Anterior cingulate cortex (tissue), 58 donors: ENCODE results near the gene DUSP1.
A peak's percentile ranks its signal among the peaks of the same experiment; 100 is the strongest.

Experiments used
- DNase-seq, 58 donors: peaks; one replicate each; lab custom pipeline; 2025; lab: John Stamatoyannopoulos, UW

Gene DUSP1

DNA sequence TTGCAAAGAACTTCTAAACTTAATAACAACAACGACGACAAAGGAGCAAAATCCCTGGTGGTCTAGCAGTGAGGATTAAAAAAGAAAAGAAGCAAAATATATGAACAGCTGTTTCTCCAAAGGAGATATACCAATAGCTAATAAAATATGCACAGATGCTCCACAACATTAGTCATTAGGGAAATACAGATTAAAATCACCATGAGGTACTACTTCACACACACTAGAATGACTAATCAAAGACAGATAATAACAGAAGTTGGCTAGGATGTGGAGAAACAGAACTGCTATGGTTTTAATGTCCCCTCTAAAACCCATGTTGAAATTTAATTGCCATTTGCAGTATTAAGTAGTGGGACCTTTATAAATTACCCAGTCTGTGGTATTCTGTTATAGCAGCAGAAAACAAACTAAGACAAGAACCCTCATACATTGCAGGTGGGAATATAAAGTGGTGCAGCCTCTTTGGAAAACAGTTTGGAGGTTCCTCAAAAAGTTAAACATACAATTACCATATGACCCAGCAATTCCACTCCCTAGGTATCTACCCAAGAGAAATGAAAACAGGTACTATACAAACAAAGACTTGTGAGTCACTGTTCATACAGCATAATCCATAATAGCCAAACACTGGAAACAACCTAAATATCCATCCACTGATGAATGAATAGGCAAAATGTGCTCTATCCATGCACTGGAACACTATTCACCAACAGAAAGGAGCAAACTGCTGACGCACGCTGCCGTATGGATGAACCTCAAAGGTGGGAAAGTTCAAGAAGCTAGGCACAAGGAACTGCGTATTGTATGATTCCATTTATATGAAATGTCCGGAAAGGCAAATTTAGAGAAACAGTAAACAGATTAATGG is 11.4 kb upstream of the DUSP1 start:
- no peak for DNase-seq

DNA sequence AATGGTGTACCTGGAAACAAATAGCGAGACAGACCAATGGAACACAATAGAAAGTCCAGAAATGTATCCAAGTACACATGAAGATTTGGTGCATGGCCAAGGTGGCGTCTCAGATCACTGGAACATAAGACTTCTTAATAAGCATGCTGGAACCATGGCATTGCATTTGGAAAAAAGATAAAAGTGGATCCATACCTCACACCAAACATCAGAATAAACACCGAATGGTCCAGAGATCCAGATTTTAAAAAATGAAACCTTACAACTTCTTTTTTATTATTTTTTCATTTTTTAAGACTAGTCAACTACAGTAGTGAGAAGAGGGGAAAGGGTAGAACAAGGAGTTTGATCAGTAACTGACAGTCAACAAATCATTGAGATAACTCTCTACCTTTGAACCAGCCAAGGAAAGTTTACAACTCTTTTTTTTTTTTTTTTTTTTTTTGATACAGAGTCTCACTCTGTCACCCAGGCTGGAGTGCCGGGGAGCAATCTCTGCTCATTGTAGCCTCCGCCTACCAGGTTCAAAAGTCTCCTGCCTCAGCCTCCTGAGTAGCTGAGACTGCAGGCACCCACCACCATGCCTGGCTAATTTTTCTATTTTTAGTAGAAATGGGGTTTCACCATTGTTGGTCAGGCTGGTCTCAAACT is 8.8 kb upstream of the DUSP1 start:
- DNase-seq, result no peak

DNA sequence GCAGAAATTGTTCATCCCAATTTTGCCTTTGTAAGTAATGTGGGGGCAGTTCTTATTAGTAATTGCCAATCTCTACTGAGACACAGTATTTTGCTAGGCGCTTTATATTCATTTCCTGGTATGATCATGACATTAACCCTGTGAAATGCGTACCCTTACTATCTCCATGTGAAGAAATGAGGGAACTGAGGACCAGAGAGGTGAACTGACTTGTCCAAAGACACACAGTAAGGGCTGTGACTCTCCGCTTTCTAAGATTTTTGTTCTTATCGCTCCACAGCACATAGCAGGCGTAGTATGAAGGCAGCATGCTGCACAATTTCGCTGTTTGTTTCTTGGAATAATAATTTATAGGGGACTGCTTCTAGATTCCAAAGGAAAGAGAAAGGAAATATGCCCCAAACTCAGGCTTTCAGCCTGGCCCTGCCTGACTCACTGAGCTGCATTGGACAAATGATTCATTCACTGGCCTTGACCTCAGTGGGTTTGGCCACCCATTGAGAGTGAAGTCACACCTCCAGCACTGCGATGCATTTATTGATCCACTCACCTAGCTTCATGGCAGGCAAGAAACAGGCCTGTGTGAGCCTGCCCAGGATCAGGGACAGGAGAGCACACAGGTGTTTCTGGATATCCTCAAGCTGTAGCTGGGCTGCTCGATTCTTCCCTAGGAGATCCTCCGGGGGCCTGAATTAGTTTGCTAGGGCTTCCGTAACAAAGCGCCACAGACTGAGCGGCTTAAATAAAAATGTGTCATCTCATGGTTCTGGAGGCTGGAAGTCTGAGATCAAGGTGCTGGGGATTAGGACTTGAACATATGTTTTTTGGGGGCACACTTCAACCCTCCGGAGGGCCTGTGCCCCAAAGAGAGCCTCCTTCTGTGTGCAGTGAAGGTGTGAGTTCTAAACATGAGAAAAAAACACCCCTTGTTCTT is 7.2 kb upstream of the DUSP1 start:
- DNase-seq, result no peak

DNA sequence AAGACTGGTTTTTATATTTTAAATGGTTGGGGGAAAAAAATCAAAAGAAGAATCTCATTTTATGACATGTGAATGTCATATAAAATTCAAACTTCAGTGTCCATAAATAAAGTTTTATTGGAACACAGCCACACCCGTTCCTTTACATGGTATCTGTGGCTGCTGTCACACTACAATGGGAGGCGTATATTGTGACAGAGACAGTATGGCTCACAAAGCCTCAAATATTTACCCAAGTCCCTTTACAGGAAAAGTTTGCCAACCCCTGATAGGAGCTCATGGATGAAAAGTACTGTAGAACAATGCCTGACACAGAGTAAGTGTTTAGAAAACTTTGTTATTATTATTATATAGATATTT is 5.2 kb upstream of the DUSP1 start:
- DNase-seq, result no peak

DNA sequence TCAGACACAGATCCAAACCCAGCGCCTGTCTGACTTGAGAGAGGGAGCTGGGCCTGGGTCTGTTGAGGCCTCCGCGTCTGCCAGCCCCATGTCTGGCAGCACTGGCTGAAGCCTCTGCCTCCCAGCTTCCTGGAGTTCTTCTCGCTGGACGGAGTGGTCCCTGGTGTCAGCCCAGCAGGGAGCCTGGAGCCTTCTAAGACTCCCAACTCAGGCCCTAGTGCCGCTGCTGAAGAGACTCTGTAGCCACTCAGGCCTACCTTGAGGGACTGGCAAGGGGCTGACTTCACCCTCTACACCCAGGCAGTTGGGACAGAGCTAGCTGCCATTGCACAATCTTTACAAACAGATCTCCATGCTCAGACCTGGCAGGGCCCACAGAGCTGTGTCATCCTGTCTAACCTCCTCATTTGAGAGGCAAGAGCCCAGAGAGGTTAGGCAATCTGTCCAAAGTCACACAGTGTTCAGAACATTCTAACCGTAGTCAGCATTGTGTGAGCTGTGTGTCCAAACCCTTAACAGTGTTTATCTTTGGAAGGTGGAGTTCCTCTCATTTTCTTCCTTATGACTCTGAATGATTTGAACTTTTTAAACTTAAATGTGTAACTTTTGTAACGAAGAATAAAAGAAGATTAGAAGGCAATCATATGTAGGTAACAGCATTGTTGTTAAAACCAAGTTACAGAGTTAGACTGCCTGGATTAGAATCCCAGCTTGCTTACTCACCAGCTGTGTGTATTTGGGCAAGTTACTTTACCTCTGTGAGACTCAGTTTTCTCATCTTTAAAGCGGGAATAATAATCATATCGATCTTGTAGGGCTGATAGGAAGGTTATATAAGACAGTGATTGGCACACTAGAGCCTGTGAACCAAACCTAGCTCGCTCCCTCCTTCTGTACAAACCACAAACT is 4.6 kb upstream of the DUSP1 start:
- DNase-seq, result peak in 1 of 58 donors; percentile 39

DNA sequence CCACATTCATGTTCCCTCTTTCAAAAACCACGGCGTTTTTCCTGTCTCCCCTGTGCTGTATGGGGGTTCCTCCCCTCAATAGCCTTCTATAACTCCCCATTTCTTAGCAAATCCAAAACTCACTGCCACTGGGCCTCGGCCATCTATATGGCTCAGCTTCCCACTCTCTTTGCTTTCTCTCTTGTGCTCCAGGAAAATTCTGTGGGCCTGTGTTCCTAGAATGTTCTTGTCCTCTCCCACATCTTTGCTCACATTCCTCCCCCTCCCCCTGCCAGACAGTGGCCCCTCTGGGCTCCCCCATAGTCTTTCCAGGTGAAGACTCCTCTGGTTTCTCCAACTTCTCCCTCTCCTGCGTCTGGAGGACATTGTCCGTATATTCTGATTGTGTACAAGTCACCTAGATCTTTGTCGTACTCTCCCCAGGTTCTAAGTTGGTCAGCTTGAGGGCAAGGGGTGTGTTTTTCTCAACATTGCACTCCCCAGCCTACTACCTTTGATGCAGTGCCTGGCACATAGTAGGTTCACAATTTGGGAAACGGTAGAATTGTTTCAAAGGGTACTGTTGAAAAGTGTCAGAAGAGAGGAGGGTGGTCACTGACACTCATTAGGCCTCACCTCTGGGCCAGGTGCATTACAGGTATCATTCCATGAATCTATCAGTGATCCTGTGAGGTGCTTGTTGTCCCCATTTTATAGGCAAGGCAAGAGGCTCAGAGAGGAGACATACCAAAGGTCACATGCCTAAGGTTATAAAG is 3.7 kb upstream of the DUSP1 start:
- DNase-seq, result no peak

DNA sequence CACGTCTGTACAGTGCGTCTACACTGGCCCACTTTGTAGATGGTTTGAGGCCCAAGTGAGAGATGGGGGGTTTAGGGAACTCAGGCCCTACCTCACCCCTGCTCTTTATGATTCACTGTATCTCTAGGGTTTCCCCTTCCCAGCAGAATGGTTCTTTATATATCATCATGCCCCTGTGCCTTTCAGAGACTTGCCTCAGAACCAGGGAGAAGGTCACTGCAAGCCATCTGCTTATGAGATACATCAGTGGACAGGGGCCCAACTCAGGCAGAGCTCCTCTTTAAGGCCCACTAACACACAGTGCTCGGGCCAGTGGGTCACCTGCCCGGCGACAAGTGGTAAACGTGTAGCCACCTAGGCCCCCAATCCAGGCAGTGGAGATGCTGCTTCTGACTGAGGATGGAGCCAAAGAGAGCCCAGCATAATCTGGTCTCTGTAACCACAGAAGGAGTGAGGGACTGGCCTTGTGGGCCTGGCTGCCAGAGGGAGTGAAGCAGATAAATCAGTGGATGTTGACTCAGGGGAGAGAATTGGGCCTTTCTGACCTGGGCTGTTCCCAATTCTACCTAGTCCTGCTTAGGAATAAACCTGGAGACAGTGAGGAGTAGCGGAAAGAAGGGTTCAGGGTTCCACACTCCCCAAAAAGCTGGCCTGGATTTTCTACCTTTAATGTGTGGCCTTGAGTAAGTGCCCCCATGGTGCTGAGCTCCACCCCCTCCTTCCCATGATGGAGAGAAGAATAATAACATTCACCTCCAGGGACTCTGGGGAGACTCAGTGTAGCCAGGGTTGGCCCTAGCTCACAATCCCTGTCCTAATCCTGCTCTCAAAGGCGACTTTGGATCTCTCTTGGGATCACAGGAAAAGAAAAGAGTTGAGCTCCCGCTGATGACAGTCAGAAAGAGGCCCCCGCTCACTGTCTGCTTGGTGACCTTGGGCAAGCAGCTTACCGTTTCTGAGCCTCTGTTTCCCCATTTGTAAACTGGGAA is 2.8 kb upstream of the DUSP1 start:
- no peak for DNase-seq

DNA sequence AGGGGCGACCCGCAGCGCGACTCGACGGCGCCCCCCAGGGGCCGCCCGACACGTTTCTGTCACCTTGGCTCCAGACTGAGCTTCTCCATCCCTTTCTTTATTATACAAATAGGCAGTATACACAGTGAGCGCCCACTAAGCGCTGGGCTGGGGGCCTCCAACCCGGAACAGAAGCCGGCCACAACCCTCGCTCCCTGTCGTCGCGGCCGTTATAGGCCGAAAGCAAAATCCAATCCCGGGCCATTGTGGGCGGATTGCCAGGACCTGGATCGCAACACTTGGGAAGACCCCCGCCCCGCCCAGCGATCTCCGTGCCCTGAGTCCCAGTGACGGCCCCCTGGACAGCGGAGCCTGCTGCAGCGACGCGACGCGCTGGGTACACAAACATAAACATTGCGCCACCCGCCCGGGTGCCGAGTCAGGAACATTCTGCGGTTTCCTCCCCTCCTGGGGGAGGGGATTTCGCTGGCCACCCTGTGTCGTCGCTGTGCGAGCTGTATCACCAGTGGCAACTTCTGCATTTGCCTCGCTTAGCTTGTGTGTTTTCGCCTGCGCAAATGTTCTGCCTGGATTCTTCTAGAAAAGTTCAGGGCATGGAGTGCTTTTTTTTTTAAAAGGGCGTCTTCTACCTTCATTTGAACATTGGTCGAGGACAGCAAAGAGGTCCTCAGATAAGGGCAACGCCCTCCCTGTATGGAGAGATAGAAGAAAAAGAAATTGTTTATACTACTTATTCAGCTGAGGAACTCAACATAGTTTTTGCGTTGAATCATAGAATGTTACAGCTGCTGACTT is 1.3 kb upstream of the DUSP1 start:
- DNase-seq, result peak in 47 of 58 donors; percentile 16 to 82 (median 63)

DNA sequence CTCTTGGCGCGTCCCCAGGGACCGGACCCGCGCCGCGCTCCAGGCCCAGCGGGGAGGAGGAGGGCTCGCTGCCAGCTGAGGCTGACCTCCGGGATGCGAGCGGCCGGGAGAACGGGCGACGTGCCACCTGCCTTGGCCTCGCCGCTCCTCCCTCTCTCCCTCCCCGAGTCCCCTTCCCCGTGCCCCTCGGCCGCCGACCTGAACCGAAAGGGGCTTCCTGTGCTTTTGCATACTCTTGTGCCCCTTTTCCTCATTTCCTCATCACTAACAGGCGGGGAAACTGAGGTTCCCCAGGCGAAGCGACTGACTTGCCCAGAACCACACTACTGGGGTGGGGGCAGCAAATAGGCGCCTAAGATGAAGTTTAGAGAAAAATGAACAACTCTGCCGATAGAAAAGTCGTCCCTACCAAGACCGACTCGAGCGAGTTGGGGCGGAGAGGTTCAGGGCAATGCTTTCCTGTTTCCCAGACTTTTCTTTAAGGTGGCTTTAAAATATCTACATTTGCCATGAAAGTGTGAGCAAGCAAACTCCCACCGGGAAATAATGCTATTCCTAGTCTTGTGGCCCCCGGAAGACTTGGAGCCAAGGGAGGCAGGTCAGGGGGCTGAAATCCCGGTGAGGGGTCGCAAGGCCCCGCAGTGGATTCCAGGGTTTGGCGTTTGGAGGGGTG is 580 bp upstream of the DUSP1 start:
- peak in 18 of 58 donors; percentile 43 to 82 (median 70) for DNase-seq

DNA sequence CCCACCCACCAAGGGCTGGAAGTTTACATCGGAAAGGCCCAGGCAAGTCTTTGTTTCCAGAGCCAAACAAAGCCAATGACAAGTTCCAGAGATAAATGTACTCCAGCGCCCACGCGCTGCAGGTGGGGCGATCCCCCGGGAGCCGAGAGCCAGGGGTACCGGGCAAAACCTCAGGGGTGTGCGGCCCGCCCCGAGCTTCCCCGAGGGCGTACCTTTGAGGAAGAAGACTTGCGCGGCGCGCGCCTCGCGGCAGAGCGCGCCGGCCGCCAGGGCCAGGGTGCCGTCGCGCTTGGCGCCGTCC is 671 bp downstream of the DUSP1 start:
- peak in 2 of 58 donors; percentile 64 to 80 for DNase-seq

DNA sequence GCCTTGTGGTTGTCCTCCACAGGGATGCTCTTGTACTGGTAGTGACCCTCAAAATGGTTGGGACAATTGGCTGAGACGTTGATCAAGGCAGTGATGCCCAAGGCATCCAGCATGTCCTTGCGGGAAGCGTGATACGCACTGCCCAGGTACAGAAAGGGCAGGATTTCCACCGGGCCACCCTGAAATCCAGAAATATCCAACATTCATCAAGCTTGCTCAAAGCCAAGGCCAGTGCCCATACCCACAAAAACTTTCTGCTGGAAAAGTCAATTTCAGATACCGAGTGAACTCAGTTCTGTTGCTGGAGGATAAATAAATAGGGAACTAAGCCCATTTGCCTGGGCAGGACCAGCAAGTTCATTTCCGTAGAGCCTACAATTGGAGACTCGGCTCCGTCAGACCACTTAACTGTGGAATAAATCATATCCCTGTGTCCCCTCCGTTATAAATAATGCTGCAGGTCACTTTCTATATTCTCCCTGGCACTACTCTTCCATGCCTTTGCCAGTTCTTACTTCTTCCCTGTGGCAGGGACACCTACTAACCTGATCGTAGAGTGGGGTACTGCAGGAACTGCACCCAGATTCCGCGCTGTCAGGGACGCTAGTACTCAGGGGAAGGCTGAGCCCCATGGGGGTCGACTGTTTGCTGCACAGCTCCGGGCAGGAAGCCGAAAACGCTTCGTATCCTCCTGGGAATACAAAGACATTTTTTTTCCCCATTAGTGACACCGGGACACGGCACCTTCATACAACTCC is 1.2 kb downstream of the DUSP1 start:
- DNase-seq, result peak in 5 of 58 donors; percentile 37 to 57 (median 53)

DNA sequence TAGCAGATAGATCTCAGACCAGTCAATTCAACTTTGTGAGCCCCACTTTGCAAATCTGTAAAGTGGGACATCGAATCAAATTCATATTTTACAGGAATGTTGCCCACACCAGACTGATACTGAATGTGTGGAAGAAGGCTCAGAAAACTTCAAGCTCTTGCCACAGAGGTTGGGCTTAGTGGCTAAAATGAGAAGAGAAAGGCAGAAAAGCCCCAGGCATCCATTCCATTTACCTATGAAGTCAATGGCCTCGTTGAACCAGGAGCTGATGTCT is 1.7 kb downstream of the DUSP1 start:
- DNase-seq, result no peak

DNA sequence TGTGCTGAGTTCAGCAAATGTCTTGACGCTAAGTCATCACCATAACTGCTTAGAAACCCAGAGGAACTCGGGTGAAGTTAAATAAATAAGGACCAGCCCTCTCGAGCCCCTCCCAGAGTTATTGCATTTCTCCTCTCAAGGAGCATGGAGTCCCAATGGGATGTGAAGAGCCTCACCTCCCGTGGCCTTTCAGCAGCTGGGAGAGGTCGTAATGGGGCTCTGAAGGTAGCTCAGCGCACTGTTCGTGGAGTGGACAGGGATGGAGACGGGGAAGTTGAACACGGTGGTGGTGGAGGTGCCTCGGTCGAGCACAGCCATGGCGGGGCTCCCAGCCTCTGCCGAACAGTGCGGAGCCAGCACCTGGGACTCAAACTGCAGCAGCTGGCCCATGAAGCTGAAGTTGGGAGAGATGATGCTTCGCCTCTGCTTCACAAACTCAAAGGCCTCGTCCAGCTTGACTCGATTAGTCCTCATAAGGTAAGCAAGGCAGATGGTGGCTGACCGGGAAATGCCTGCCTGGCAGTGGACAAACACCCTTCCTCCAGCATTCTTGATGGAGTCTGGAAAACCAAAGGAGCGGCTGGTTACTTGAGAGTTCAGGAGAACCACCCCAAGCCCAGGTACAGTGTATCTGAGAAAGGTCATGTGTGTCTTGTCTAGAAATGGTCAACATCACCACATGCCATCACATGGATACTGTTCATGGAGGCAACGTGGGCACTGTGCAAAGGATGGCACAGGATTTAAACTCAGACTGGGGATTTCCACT is 2.2 kb downstream of the DUSP1 start:
- DNase-seq, result no peak

DNA sequence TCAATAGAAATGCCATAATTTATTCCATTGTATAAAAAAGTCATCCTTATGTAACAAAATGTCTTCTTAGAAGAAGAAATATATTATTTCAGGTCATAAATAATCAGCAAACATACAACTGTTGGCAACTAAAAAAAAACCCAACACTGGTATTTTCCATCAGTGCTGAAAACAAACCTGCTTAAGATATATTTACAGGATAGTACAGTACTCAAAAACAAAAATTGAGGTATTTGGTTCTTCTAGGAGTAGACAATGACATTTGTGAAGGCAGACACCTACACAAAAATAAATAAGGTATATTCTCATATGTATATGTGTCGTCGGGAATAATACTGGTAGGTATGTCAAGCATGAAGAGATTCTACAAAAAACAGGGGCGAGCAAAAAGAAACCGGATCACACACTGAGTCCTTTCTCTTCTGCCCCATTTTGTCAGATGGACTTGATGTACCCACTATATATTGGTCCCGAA is 2.9 kb downstream of the DUSP1 start:
- DNase-seq, result no peak
